DMS79 (cell line): Measurements from ENCODE around the gene TACC3.

Experiments used
- DNase-seq: peaks from one replicate; lab custom pipeline; 2025; lab: John Stamatoyannopoulos, UW

The TACC3 gene

GRCh38 chr4:1723131-1723801 is 1.9 kb downstream of the TACC3 start:
- DNase-seq = no peak

DNA sequence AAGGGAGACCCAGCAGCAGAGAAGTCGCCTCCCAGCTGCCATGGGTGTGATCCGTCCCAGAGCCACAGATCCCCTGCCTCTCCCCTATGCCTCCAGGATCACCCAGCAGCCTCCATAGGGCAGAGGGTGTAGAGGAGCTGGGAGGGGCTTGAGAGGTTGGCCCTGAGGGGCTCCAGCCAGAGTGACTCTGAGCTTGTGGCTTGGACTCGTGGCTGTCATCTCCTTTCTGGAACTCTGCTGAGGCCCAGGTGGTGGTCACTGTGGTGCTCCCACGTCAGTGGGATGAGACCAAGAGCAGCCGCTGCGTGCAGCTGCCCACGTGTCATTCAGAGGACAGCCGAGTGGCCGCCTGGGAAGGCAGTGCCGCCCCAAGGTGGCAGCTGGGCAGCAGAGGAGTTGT is 4.2 kb downstream of the TACC3 start:
- no peak for DNase-seq

DNA sequence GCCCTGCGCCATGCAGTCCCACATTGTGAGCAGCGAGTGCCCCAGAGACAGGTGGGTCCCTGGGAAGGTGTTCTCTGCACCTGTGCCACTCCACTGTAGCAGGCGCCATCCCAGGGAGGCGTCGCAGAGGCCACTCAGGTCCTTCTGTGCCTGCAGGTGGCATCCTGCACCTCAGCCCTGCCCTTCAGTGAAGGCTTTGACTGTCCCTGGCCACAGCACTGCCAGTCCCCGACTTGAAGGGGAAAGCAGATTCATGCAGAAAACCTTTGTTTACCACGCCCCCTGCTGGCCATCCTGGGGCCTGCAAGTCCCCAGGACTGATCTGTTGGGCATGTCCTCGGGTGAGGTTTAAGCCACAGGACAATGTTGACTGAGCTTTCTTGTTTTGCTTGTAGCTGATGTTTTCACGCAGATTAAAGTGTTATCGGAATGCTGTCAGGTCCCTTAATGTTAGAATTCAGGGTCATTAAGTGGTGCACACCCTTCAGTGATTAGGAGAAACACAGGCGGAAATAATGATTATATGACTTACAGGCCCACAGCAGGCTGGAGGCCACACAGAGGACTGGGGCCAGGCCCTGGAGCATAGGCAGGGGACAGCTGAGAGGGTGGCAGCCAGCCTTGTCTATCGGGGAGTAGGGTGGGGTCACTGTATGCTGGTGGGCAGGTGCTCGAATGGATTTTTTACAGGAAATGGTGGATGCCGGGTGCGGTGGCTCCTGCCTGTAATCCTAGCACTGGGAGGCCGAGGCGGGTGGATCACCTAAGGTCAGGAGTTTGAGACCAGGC is 5.0 kb downstream of the TACC3 start:
- peak; percentile 24 for DNase-seq

- no peak for DNase-seq
Measured at GRCh38 chr4:1727117-1728031, 6.1 kb downstream of the TACC3 start.

GRCh38 chr4:1728061-1728980 is 7.0 kb downstream of the TACC3 start:
- DNase-seq = no peak

DNA sequence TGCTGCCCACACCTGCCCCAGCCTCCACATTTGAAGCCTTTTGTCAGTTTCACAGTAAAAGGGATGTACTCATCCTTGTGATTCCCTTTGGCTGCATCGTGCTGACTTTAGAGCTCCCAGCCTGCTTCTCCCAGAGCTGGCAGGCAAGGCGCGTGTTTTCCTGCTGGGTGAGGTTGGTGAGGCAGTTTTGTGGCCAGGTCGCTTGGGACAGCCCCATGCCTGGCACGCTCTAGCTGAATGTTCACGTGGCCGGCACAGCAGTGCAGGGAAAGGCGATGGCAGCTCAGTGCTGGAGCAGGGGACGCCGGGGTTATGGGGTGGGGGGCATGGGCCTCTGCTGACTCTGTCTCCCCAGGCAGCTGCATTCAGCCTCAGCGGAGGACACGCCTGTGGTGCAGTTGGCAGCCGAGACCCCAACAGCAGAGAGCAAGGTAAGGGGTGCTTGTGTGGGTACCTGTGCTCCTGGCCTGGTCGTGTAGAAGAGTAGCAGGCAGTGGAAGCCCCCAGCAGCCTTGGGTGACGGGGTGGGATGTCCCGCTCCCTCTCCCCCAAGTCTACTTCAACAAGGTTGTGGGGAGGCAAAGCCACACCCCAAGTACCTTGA is 9.3 kb downstream of the TACC3 start:
- DNase-seq = no peak

DNA sequence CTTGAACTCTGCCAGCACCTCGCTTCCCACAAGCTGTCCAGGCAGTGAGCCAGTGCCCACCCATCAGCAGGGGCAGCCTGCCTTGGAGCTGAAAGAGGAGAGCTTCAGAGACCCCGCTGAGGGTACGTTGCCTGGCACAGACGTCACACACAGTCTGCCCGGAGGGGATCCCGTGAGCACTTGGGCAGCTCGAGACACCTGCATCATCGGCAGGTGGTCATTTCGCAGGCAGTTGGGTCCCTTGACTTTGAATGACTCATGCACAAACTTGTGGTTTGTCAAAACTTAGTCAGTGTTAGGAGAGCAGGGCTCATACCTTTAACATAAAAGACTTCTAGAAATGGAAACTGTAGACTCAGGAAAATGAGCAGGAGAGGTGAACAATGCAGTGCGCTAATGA is 9.9 kb downstream of the TACC3 start:
- peak; percentile 52 for DNase-seq

GRCh38 chr4:1732911-1733310 is 11.6 kb downstream of the TACC3 start:
- no peak for DNase-seq

GRCh38 chr4:1735215-1735614 is 13.9 kb downstream of the TACC3 start:
- no peak for DNase-seq

DNA sequence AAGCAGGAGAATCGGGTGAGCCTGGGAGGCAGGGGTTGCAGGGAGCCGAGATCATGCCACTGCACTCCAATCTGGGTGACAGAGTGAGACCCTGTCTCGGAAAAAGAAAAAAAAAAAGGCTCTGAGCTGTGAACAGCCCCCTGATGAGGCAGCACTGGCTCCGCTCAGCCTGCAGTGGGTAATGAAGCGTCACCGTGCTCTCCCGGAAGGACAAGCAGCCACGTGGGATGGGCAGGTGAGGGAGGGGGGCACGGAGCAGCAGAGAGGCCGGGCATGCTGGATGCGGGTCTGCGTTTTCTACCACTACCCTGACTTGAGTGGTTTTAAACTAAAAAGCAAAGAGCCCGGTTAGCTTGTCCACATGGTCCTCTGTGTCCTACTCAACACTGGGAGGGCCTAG is 15.5 kb downstream of the TACC3 start:
- DNase-seq = no peak

DNA sequence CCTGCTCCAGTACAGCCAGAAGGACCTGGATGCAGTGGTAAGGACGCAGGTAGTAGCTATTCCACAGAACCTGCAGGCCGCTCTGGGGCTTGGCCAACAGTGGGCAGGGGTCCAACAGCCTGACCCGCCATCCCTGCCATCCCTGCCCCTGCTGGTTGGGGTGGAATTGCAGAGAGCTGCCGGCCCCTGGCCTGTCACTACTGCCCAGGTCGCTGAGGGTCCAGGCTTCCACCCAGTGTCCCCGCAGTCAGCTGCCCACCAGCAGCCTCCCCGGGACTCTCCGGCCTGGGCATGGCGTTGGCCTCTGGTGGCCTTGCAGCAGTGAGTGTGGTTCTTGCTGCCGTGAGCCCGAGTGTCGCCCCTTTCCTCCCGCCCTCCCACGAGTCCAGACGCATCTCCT is 16.3 kb downstream of the TACC3 start:
- no peak for DNase-seq

DNA sequence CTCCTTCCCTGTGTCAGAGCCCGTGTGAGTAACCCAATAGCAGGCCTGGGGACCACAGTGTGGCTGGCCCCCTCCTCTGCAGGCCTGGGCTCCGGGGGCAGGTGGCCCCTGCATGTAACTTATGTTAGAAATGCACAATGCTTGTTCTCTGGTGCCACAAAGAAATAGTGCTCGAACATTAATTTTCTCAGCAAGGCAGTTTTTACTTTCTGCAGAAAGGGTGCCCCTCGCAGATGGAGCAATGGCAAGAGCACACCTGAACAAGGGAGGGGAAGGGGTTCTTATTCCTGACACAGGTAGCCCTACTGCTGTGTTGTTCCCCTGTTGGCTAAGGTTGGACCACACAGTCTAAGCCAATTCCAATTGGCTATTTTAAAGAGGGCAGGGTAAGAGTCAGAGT is 17.1 kb downstream of the TACC3 start:
- DNase-seq = no peak

DNA sequence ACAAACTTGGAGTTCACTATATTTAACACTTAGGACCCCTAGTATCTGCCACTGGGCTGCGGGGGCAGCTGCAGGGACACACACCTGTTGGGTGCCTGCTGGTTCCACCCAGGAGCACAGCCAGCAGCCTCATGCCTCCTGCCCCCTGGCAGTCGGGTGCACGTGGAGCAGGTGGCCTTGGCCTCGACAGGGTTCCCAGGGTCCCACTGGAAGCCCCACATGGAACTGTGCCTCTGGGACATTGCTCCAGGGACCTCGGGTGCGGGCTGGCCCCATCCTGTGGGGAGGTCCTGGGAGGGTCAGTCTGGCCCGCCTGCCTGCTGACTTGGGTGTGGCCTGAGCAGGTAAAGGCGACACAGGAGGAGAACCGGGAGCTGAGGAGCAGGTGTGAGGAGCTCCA is 18.0 kb downstream of the TACC3 start:
- no peak for DNase-seq

DNA sequence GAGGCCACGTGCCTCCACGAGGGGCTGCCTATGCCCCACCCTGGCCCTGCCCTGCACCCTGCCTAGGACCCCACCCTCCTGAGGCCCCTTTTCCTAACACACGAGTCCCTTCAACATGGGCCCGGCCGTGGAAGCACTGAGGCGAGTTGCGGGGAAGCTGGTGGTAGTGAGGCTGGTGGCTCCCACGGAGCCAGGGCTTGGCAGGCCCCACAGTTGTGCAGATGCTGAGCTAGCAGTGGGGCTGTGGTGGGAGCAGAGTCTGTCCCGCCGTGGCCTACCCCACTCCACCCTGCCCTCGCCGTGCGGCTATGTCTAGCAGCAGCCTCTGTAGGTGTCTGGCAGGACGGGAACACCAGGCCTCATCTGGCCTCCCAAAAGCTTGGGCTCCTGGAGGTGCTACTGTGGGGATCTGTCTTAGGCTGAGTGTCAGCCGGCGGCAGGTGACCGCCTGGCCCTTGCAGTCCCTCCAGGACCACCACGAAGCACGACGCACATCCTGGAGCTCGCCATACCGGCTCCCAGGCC is 18.8 kb downstream of the TACC3 start:
- DNase-seq = no peak

DNA sequence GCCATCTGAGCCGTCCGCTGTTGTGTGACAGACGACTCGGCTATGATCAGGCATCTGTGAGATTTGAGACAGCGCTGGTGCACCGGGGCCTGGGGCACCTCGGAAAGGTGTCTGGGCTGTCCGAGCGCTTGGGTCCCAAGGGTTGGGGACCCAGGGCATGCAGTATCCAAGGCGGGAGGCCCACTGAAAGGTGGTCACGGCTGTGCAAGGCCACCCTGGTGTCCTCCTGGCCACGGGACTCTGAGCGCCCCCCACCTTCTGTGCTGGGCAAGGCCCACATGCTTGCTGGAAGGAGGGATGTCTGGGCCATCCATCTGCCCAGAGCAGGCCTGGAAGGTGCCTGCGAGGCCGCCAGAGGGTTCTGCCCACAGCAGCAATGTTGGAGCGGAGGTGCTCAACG is 19.9 kb downstream of the TACC3 start:
- DNase-seq = no peak

GRCh38 chr4:1743551-1743950 is 22.2 kb downstream of the TACC3 start:
- no peak for DNase-seq

- DNase-seq = no peak
Measured at GRCh38 chr4:1743975-1744374, 22.7 kb downstream of the TACC3 start.

- no peak for DNase-seq
Measured at GRCh38 chr4:1744552-1744951, 23.2 kb downstream of the TACC3 start.

GRCh38 chr4:1745165-1745564 is 23.8 kb downstream of the TACC3 start:
- DNase-seq = no peak

DNA sequence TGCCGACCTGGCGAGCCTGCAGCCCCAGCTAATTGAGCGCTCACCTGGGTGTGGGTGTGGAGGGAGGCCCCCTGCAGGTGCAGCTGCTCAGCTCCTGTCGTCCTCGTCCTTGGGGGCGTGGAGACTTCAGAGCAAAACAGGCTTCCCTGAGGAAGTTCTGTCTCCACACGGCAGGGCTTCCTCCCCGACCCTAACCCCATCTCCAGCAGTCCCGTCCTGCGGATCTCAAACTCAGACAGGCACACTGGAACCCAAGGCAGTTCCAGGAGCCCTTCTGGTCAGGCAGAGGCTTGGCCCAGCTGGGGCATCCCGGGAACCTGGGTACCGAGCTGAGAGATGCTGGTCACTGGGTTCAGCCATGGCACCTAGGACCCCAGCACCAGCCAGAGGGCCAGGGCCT is 24.4 kb downstream of the TACC3 start:
- no peak for DNase-seq

DNA sequence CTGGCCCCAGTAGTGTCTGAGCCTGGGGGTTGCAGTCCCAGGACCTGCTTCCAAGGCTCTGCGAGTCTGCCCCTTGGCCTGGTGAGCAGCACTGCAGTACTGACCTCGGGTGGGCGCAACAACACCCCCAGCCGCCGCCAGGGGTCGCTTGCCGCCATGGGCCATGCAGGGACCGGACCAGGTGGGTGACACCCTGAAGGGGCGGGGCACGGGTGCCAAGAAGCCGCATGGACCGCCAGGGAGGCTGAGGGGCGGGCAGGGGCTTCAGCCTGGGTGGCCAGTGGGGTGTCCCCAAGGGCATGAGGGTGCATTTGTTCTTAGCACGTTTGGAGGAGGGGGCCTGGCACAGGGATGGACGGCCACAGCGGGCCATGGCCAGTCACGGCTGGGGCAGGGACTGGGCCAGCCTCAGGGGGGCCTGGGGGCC is 25.0 kb downstream of the TACC3 start:
- DNase-seq = no peak
